Common myeloid progenitor, CD34-positive (primary cell): Measurements from ENCODE around the gene SAMD8.

Experiments
- CTCF ChIA-PET: fragments of 350-600 bp; sonication (Branson Sonifier 250); formaldehyde crosslinking; loops from one replicate; lab custom pipeline; 2021; ENCODE audit warnings: antibody characterized with exemption; lab: Charles Lee
- POLR2A ChIA-PET: fragments of 350-600 bp; sonication (Branson Sonifier 250); formaldehyde crosslinking; loops from one replicate; lab custom pipeline; 2021; ENCODE audit warnings: antibody characterized with exemption; lab: Charles Lee
- DNase-seq, 3 donors: peaks; one replicate each; pipeline versions ENCODE4 v3.0.0 to v3.0.0-alpha.2; 2013
- H3K27ac ChIP-seq, 2 experiments: 1 replicate in 1 of 2; 2 replicates in 1 of 2; pipeline ENCODE4 v1.7.0; 2013; ENCODE audit warnings: inconsistent platforms in 2 of 2, low read length in 2 of 2, mild to moderate bottlenecking in 2 of 2, low read depth in 1 of 2, moderate library complexity in 1 of 2; ENCODE audit not compliant: severe bottlenecking in 2 of 2, insufficient read depth in 1 of 2, poor library complexity in 1 of 2
- H3K27me3 ChIP-seq, 5 experiments: replicated peaks in 2 of 5; 1 replicate in 3 of 5; 2 replicates in 2 of 5; pipeline versions ENCODE4 v1.6.1 to v1.7.0; 2013; ENCODE audit warnings: low read length in 4 of 5, mild to moderate bottlenecking in 2 of 5, moderate library complexity in 2 of 5, inconsistent platforms in 1 of 5; ENCODE audit not compliant: insufficient read depth in 5 of 5, control insufficient read depth in 4 of 5
- H3K36me3 ChIP-seq, 4 experiments: 1 replicate in 2 of 4; 2 replicates in 2 of 4; pipeline versions ENCODE4 v1.6.1 to v1.7.0; 2013; ENCODE audit warnings: low read length in 3 of 4, control low read depth in 1 of 4, mild to moderate bottlenecking in 1 of 4; ENCODE audit not compliant: control insufficient read depth in 4 of 4, insufficient read depth in 4 of 4
- H3K4me1 ChIP-seq, 4 experiments: 1 replicate in 3 of 4; 2 replicates in 1 of 4; pipeline versions ENCODE4 v1.6.1 to v1.7.1; 2013; ENCODE audit warnings: low read length in 3 of 4, mild to moderate bottlenecking in 3 of 4, control low read depth in 1 of 4, inconsistent platforms in 1 of 4, moderate library complexity in 1 of 4; ENCODE audit not compliant: control insufficient read depth in 4 of 4, insufficient read depth in 4 of 4; ENCODE audit errors: control extremely low read depth in 1 of 4
- H3K4me3 ChIP-seq, 7 experiments: 1 replicate in 4 of 7; 2 replicates in 3 of 7; pipeline versions ENCODE4 v1.5.1 to v1.7.0; 2013; ENCODE audit warnings: mild to moderate bottlenecking in 7 of 7, low read length in 6 of 7, moderate library complexity in 6 of 7, inconsistent platforms in 2 of 7, low read depth in 2 of 7, control low read depth in 1 of 7; ENCODE audit not compliant: insufficient read depth in 4 of 7, control insufficient read depth in 1 of 7; ENCODE audit errors: extremely low read depth in 1 of 7
- H3K9me3 ChIP-seq, 5 experiments: 1 replicate in 4 of 5; 2 replicates in 1 of 5; pipeline versions ENCODE4 v1.6.1 to v1.7.1; 2013; ENCODE audit warnings: low read length in 4 of 5, mild to moderate bottlenecking in 2 of 5, inconsistent platforms in 1 of 5, low read depth in 1 of 5, moderate library complexity in 1 of 5; ENCODE audit not compliant: control insufficient read depth in 4 of 5, insufficient read depth in 2 of 5; ENCODE audit errors: control extremely low read depth in 1 of 5
- WGBS: methylation state at CpG from one replicate; pipeline ENCODE4 v1.1.5; 2013; ENCODE audit not compliant: insufficient coverage; 5-methylcytosine and 5-hydroxymethylcytosine counted together

Gene SAMD8

DNA sequence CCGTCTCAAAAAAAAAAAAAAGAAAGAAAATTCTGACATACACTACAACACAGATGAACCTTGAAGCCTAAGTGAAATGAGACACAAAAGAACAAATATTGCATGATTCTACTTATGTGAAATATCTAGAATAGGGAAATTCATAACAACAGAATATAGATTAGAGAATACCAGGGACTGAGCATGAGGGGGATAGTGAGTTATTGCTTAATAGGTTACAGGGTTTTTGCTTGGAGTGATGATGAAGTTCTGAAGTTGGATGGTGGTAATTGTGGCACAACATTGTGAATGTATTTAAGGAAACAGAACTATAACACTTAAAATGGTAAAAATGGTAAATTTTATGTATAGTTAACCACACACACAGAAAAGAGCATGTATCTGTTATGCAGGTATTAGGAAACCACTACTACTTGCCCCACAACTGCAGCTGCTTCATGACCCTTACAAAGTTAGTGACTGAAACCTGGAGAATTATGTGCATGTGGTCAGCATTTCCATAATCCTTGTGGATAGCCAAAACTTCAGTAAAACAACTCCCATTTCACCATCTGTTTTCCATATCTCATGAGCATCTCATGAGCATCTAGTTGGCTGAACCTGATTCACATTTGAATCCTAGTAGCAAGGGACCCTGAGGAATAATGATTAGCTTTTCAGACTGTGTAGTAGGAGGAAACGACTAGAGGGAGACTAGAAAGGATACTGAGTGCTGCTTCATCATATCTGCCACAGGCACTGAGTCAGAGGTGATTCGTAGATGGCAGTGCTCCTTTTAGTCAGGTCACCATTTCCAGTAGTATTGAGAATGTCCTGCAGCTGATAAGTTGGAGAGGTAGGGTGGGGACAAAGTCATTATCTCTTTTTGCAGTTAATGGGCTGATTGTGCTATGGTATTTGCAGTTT lies 26.3 kb downstream of the SAMD8 start:
- Histone ChIP-seq H3K9me3 (no peaks in the 10 kb centered on the region), H3K27me3 (no peaks in the 10 kb centered on the region), H3K4me1 (no peaks in the 10 kb centered on the region), H3K27ac (no peak overlapping the region), H3K36me3 (no peaks in the 10 kb centered on the region), H3K4me3 (no peak overlapping the region)
- ChIA-PET CTCF (interaction anchor here (1.0 kb wide), 1 partner anchor 10 kb away, joined by 3 read pairs; no protein-coding TSS in a partner anchor), POLR2A (interaction anchor here (0.8 kb wide), 1 partner anchor 13 kb away, joined by 10 read pairs; no protein-coding TSS in a partner anchor)
- 69% methylated on average over 2 of the region's 3 CpGs for WGBS
- peak in 1 of 3 donors; percentile 17 for DNase-seq

DNA sequence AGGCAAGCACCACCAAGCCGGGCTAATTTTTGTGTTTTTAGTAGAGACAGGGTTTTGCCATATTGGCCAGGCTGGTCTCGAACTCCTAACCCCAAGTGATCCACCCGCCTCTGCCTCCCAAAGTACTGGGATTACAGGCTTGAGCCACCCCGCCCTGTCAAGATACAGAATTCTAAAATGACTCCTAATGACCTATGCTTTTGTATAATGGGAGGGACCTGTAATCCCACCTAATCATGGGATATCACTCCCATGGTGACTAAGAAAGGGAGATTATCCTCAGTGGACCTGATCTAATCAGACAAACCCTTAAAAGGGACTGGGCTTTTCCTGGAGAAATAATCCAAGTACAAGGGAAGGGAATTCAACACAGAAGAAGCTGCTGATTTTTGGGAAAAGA lies 28.8 kb downstream of the SAMD8 start:
- Histone ChIP-seq H3K4me1 (peaks cover 3 to 9% (median 7%) of the 10 kb centered on the region in 4 experiments), H3K27ac (no peak overlapping the region), H3K4me3 (no peak overlapping the region), H3K9me3 (no peaks in the 10 kb centered on the region), H3K27me3 (no peaks in the 10 kb centered on the region), H3K36me3 (no peaks in the 10 kb centered on the region)
- DNase-seq, result no peak
- ChIA-PET CTCF (interaction anchor here (0.9 to 1.0 kb wide), 2 partner anchors 9 to 10 kb away, joined by 3 read pairs; no protein-coding TSS in a partner anchor), POLR2A (no interaction called here)
- WGBS, result no CpG with 5 or more reads among the region's 4 CpGs

GRCh38 chr10:75143353-75143752 lies 31.9 kb downstream of the SAMD8 start:
- CTCF ChIA-PET, result interaction anchor here (1.0 kb wide), 1 partner anchor 11 kb away, joined by 4 read pairs; no protein-coding TSS in a partner anchor
- H3K36me3 ChIP-seq, result no peaks in the 10 kb centered on the region
- POLR2A ChIA-PET, result no interaction called here
- WGBS, result 100% methylated on average over 1 of the region's 1 CpG
- H3K27me3 ChIP-seq, result no peaks in the 10 kb centered on the region
- DNase-seq, result no peak
- no peaks in the 10 kb centered on the region for H3K9me3 ChIP-seq
- H3K4me1 ChIP-seq, result peaks cover 3 to 11% (median 8%) of the 10 kb centered on the region in 4 experiments
- H3K27ac ChIP-seq, result no peak overlapping the region
- H3K4me3 ChIP-seq, result peak overlapping the region in 1 of 7 experiments; percentile 4

DNA sequence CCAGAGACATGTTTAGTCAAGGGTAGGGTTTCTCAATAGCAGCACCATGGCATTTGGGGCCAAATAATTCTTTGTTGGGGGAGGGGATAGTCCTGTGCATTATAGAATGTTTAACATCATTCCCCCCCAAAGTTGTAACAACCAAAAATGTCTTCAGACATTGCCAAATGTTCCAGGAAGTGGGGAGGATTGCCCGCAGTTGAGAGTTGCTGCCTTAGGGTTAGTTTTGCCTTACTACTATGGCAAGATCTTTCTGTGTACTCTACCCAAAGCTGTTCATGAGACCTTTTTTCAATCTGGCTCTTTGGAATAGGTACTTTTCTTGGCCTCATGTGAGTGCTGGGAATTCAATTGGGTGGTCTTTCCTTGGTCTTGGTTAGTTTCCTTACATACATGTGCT lies 34.1 kb downstream of the SAMD8 start:
- no peak for DNase-seq
- Histone ChIP-seq H3K4me1 (peaks cover 3 to 11% (median 8%) of the 10 kb centered on the region in 4 experiments), H3K27ac (no peak overlapping the region), H3K4me3 (no peak overlapping the region), H3K36me3 (peaks cover 0 to 3% (median 2%) of the 10 kb centered on the region in 4 experiments), H3K27me3 (no peaks in the 10 kb centered on the region), H3K9me3 (no peaks in the 10 kb centered on the region)
- ChIA-PET CTCF (no interaction called here), POLR2A (no interaction called here)
- 100% methylated on average over 1 of the region's 1 CpG for WGBS

DNA sequence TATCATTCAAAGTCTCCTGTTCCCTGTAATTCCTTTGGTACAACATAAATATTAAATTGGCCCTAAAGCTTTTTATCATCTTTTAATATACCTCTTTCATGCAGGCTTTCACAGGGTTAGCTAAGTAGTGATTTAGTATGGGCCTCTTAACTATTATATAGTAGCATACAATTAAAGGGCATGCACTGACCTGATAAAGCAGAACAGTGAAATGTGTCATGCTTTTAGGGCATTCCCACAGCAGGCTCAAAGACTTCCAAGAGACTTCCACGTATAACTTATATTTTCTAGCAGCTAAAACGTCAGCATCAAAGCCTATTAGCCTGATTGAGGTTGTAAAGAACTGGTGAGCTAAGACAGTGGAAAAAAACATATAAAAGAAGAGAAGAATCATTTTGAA lies 35.3 kb downstream of the SAMD8 start:
- POLR2A ChIA-PET, result no interaction called here
- no peak for DNase-seq
- no peaks in the 10 kb centered on the region for H3K9me3 ChIP-seq
- H3K27me3 ChIP-seq, result no peaks in the 10 kb centered on the region
- CTCF ChIA-PET, result interaction anchor here (1.2 kb wide), 1 partner anchor 28 kb away, joined by 4 read pairs; no protein-coding TSS in a partner anchor
- peaks cover 3 to 11% (median 8%) of the 10 kb centered on the region in 4 experiments for H3K4me1 ChIP-seq
- H3K36me3 ChIP-seq, result peaks cover 3 to 11% (median 5%) of the 10 kb centered on the region in 4 experiments
- H3K27ac ChIP-seq, result no peak overlapping the region
- no CpG with 5 or more reads among the region's 2 CpGs for WGBS
- no peak overlapping the region for H3K4me3 ChIP-seq

DNA sequence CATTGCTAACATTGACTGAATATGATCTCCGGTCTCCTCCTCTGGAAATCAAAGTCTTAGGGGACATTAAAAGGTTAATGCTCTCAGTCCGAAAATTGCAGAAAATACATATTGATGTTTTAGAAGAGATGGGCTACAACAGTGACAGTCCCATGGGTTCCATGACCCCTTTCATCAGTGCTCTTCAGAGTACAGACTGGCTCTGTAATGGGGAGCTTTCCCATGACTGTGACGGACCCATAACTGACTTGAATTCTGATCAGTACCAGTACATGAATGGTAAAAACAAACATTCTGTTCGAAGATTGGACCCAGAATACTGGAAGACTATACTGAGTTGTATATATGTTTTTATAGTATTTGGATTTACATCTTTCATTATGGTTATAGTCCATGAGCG lies 39.2 kb downstream of the SAMD8 start:
- ChIA-PET CTCF (interaction anchor here (0.9 to 1.1 kb wide), 2 partner anchors 9 to 10 kb away, joined by 3 read pairs; no protein-coding TSS in a partner anchor), POLR2A (no interaction called here)
- Histone ChIP-seq H3K9me3 (no peaks in the 10 kb centered on the region), H3K4me1 (peaks cover 0 to under 1% (median 0%) of the 10 kb centered on the region in 4 experiments), H3K4me3 (no peak overlapping the region), H3K27me3 (no peaks in the 10 kb centered on the region), H3K27ac (no peak overlapping the region), H3K36me3 (peaks cover 6 to 22% (median 9%) of the 10 kb centered on the region in 4 experiments)
- DNase-seq, result no peak
- WGBS, result 100% methylated on average over 2 of the region's 5 CpGs

DNA sequence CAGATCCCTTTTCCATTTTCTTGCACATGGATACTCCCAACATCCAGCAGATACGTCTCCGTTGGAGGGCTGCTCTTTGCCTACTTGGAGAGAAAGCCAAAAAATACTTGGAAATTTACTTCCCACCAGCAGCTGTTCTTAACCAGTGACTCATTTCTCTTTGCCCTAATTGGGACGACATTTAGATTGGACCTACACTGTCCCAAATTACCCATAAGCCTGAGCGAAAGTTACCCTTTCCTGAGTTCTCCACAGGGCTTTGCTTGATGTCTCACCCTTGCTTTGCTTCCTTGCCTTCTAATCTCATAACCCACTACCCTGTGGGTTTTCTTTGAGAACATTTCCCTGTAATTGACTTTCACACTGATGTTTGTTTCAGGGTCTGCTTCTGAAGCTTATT lies 48.1 kb downstream of the SAMD8 start:
- Histone ChIP-seq H3K9me3 (no peaks in the 10 kb centered on the region), H3K36me3 (peaks cover 0 to 10% (median 6%) of the 10 kb centered on the region in 4 experiments), H3K4me3 (no peak overlapping the region), H3K4me1 (no peaks in the 10 kb centered on the region), H3K27me3 (no peaks in the 10 kb centered on the region), H3K27ac (no peak overlapping the region)
- 95% methylated on average over 4 of the region's 4 CpGs for WGBS
- ChIA-PET CTCF (interaction anchor here (0.8 kb wide), 1 partner anchor 9 kb away, joined by 3 read pairs; no protein-coding TSS in a partner anchor), POLR2A (no interaction called here)
- no peak for DNase-seq
